Dedifferentiated amniotic fluid mesenchymal stem cell (primary cell): ENCODE results near the gene WDFY4.

Experiments
- DNase-seq: peaks from one replicate; pipeline ENCODE4 v3.0.0-alpha.2; 2016; ENCODE audit errors: extremely low spot score

WDFY4 gene

DNA sequence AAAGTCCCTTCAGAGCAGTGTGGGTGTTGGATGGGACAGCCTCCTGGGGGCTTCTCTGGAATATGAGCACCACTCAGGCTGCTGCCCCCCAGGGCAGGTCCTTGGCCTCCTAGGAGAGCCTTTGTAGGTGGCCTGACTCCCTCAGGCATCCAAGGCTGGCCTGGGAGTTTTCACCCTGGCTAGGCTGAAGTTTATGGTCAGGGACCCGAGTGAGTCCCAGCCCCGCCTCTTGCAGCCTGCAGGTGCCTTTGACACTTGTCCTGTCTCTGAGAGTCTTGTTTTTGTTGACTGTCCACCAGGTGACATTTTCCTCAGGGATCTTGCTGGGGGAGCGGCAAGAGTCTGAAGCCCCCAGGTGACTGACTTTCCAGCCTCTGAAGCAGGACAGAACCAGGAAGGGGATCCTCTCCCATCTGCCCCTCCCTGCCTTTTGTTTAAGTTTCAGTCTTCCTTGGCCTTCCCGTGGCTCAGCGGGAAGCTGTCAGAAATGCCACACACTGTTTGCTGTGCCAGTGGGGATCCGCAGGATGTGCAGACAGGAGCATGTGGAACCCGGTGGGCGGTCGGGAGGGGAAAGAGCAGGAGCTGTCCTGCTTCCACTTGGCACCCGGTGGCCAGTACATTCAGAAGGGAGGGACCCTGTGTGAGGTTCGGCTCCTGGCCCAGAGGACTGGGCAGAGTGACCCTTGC, 195.5 kb downstream of the WDFY4 start:
- DNase-seq, result no peak

DNA sequence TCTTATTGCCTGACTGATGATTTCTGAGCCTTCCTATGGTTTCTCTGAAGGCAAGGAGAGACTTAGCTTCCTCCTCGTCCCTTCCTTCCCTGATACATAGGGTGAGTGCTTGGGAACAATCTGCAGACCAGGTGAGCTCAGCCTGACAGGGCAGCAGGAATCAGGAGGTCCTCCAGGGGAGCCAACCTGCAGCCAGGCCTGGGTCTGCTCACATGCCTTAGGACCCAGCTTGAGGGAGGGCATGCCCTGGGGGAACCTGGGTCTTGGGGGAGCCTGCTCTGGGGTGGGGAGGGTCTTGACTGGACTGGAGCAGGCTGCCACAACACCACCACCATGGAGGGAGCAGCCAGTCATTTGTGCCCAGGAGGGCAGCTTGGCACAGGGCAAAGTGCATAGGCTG, 197.3 kb downstream of the WDFY4 start:
- DNase-seq, result no peak

DNA sequence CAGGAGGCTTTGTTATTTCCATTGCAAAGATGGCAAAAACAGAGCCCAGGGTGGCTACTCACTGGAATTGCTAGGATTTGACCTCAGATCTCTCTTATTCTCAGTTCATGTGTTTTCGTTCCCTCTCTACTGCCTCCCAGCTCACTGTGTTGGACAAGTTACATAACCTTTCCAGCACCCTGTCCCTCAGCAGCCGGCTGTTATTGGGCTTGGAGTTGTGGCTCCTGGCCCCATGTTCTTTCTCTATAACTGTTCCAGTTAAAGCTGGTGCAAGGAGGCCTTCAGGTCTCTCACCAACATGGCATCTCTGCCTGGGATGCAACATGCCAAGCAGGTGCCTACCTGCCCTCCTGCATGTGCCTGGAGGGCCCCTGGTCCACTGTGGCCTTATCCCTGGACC, 198.2 kb downstream of the WDFY4 start:
- DNase-seq, result no peak

DNA sequence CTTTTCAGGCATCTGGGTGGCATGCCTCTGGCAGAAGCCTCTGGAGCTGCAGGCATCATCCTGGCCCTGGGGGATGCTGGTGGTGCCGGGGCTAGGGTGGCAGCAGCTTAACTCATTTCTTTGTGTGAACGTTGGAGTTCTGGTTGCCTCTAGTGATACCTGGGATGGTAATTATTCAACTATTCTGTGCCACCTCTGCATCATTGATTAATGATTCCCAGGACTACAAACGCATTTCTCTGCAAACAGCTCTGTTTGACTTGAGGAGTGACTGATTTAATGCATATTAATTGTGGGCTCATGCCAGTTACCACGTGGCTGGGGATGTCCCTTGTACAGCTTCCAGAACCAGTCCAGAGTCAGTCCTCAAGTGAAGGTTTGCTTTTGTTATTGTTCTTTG, 199.0 kb downstream of the WDFY4 start:
- no peak for DNase-seq

DNA sequence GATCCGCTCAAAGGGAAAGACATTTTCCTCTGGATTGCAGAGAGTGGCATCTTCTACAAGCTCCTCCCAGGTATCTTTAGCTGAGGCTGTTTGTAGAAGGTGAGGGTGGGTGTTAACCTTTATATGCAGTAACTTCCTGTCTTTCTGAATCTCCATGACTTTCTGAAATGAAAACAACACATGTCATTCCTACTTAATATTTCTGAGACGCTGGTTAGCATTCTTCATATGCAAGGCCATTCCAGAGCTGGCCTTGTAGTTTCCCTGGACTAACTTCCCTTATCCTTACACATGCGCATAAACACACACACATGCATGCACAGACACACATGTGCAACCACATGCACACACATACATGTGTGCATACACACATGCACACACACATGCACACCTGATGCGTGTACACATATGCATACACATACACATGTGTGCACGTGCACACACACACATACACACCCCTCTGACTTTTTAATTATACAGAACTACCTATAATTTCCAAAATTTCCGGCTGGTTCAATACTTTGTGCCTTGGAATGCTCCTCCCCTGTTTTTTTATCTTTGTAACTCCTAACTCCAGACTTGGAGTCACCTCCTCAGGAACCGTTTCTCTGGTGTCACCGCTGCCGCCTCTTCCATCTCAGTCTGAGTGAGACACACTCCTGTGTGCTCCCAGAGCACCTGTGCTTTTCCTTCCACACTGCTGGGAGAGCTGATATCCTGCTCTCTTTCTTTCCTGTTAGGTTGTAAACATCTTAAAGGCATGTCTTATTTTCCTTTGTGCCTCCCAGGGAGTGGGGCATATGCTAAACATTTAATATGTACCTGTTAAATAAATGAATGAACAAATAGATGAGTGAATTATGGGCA, 199.7 kb downstream of the WDFY4 start:
- no peak for DNase-seq

DNA sequence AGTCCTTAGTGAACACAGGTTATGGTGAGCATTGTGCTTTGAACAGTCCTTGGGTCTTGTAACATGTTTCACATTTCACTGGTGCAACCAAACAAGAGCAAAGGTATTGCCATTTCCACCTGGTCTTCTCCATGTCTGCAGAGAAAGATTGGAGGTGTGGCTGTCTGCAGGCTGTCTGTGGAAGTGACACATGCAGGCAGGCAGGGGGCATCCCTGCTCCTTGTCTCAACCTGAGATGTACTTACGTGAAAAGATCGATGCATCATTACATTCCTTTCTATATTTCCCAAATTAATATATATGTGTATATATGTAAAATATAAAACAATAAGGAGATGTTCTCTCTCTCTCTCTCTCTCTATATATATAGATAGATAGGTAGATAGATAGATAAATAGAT, 200.7 kb downstream of the WDFY4 start:
- DNase-seq, result no peak

DNA sequence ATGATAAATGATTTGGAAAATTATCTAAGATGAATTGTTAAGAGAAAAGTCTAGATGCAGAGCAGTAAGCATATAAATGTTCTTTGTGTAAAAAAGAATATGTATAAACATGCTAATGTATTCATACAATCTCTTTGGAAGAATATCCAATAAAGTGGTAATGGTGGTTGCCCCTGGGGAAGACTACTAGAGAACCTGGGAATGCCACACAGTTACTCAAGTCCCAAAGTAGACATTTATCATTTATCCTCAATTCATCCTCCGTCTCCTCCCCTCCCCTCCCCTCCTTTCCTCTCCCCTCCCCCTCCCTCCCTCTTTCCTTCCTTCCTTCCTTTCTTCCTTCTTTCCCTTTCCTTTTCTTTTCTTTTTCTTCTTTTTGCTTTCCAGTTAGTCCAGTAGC, 203.3 kb downstream of the WDFY4 start:
- DNase-seq, result no peak

DNA sequence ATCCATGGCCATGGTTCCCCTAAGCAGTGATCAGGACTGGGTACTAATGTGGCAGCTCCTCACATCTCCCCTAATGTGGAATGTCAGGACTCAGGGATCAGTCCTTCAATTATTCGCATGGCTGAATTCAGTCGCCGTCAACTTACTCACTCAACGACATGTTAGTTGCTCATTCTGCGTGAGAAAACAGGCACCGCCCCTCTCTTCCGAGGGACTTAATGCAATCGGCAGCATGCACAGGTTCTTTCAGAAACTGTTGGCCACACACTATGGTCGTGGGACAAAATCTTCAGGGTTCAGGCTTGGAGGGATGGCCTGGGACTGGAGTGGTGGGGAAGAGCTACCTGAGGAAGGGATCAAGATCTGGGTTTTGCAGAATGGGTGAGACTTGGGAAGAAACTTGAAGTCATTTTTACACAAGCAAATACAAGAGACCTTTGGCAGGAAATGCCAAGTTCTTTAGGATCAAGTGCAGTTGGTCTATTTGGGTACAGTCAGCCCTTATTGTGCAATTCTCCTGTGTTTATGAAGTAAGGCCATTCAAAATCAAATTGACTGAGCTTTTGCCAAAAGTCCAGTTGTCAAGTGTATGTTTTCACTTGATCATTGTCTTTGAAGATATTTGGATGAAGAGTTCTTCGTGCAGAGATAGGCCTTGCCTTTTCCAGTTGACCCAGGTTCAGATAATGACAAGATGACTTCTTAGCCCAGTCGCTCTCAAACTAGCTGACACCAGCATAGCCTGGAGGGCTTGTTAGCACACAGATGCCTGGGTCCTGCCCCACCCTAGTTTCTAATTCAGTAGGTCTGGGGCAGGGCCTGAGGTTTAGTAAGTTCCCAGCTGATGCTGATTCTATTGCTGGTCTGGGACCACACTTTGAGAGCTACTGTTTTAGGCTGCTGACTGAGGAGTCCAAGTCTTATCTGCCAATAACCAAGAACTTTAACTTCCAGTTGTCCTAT, 206.5 kb downstream of the WDFY4 start:
- no peak for DNase-seq

DNA sequence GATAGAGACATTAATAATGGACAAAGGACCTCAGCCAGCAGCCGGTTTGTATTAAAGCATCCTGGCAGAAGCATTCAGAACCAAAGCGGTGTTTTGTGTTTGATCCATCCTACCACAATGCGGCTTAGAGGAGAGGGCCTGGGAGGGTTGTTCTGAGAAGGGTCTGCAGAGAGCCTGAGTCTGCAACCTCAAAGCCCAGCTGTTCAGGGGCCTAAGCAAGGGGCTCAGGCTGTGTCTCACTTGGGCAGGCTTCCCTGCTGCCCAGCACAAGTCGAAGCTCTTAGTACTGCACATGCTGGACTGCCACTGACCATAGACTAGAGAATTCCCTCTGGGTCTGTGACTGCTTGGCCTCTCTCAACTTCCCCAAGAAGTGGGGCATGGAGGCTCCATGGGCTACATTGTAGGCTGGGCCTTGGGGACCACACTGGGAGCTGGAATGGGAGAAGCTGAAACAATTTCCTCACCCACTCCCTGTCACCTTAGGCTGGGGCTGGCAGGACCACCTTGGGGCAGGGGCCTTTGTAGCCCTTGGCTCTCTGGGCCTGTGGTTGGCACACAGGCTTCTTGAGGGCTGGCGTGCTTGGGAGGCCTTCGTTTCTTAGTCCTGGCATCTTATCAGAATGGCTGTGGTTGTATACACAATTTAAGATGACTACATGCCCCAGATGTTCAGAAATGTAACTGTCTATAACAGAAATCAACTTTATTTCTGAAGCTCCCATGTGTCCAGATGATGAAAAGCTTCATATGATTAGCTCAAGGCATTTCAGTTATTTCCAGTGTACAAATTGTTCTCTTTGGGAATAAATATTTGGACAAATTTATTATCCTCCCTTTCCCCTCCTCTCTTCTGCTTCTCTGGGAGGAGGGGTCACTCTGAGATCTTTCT, 210.5 kb downstream of the WDFY4 start:
- no peak for DNase-seq

DNA sequence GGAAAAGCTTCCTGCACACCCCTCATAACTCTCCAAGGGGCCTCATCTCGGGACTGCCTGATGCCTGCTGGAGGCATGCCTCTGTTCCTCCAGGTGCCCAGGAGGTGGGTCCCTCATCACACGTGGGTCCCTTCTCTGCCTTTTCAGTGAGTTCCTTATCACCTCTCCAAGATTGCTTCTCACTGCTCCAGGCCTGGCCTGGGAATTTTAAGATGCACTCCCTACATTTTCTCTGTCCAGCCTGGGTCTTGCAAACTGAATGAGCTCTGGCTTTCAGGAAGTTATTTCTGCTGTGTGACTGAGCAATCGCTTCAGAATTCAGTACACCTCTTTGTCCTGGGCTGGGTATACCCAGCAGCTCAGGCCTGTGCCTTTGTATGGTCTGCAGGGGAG, 211.1 kb downstream of the WDFY4 start:
- DNase-seq, result no peak

DNA sequence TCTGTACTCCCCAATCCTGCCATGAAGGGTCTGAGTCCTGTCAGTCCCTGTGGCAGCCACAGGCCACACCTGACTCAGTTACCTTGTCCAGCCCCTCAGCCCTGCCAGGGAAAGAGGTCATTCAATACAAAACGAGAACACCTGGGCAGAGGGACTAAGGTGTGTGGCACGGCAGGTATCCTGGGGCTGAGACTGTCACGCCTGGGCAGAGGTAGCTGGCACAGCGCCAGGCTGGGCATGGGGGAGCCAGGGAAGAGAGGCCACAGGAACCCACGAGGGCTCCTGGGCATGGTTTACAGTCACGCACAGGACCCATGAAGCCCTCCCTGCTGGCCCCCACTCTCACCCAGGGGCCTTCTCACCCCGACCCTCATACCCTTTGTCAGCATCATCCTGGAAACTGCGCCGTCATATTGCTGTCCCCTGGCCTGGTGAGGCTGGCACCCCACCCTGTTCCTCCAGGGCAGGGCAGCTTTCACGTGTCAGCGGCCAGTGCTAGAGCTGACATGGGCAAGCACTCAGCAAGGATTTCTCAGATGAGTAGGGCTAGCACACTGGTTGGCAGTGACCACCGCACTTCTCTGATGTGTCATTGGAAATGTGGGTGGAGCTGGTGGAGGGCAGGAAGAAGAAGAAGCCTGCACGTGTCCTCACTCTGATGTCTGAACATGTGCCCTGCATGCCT, 212.2 kb downstream of the WDFY4 start:
- DNase-seq, result no peak

DNA sequence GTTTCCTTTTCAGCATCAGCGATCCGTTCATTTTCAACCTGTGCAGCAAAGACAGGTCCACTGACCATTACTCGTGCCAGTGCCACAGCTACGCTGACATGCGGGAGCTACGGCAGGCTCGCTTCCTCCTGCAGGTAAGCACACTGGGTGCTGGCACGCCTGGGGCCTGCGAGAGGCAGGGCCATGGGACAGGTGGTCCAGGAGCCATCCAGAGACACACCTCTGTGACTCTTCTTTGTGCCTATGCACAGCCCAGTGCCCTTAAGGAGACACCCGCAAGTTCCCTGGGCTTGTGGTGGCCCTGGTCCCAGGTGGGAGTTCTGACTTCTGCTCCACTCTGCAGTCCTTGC, 212.7 kb downstream of the WDFY4 start:
- no peak for DNase-seq

DNA sequence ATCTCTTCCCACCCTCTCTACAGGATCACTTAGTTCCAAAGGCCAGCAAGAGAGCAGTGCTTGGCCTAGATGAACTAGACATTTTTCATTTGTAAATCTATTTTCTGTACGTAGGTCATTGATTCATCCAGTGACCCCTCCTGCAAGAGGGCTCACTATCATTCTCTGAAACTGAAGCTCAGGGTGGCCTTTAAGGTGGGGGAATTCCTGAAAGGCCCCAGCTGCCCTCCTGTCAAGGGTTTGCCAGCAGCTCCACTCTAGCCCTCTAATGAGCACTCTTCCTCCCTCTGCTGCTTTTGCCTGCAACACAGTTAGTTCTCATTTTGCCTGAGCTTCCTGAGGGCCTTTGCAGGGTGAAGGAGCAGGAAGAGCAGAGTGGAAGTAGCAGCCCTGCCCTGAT, 213.8 kb downstream of the WDFY4 start:
- no peak for DNase-seq

DNA sequence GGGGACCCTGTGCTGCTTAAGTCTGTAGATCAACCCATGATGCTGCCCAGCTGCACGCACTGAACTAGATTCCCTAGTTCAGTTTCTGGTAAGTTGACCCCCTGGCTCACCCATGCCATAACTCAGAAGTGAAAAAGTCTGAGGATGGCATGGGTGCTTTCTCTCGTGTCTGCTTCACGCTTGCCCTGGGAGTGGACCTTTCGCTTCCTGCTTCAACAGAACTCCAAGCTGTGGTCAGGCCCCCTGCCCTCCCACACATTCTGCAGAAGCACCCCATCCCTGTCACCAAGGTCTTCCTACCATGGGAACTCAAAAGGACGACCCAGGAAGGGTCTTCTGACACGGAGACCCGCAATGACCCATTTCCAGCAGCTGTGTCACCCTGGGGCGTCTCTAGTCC, 215.1 kb downstream of the WDFY4 start:
- no peak for DNase-seq

DNA sequence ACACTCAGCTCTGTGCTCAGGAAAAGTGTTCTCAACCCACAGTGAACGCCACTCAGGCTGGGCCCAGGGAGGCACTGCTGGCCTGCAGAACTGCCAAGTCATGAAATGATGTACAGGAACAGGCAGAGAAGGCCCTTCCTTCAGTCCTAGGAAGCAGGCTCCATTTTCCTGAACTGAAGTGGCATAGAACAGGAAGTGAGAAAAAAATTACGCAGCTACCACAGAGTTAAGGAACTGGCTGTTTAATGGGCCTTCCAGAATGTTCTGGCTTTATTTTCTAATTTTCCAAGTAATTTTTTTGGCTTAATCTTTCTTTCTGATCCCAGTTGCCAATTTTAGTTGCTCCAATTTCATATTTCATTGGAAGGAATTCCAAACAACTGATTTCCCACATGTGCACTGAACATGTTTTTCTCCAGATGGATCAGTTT, 215.7 kb downstream of the WDFY4 start:
- DNase-seq, result no peak

DNA sequence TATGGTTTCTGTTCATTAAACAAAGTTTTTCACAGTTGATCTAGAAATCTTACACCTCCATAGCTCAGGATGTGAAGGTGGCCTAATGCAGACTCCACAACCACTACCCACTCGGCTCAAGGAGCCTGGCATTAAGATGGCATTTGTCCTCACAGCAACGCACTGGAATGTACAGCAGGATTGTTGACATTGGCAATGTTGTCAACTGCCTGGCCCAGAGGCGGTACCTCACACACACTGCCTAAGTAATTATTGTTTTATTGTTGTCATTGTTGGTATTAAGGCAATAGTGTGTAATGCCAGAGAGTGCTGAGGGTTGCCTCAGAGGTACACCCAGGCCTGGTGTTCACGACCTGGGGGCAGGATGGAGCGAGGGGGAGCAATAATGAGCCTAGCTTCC, 216.6 kb downstream of the WDFY4 start:
- DNase-seq, result no peak

DNA sequence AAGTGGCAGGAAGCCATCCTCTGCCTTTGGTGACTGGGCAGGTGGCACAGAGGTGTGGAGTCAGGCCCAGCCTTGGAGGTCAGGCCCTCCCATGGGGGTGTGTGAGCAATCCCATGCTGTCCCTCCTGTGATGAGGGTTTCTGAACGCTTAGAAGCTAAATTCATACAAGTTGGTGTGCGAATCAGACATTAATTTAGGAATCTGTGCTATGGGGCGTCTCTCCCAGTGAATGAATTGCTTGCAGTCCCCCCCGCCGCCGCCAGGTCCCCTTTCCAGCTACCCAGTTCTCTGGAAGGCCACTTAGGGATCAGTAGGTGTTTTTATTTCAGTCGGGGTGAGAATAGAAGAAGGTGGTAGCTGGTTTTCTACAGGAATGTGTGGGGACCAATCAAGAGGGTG, 217.4 kb downstream of the WDFY4 start:
- DNase-seq, result no peak

DNA sequence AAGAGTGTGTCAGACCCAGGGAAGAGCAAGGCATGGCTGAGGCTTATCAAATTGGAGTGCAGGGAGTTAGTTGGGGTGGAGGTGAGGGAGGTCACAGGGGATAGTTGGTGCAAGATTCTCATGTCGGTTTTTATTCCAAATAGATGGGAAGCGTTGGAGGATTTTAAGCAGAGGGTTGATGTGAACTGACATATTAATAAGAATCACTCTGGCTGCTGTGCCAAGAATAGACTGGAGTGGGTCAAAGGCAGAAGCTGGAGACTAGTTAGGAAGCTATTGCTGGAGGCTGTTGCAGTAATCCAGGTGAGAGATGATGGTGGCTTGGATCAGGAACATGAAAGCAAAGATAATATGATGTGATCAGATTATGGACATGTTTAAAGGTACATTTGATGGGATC, 218.5 kb downstream of the WDFY4 start:
- DNase-seq, result no peak

DNA sequence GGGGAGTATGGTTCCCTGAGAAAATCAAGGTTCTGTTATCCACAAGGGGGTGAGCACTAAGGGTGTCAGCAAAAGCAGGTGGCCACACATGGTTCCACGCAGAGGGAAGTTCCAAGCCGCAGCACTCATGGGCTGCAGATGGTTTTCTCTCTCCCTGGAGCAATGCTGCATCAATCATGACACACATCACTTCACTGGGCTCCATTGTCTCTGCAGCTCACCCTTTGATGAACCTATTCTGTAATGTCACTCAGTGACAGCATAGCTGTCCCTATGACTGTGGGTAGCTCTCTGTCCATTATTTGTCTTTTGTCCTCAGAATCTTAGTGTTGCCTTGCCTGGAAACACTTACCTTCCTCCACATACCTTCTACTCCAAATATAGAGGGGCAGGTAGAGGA, 220.2 kb downstream of the WDFY4 start:
- no peak for DNase-seq

DNA sequence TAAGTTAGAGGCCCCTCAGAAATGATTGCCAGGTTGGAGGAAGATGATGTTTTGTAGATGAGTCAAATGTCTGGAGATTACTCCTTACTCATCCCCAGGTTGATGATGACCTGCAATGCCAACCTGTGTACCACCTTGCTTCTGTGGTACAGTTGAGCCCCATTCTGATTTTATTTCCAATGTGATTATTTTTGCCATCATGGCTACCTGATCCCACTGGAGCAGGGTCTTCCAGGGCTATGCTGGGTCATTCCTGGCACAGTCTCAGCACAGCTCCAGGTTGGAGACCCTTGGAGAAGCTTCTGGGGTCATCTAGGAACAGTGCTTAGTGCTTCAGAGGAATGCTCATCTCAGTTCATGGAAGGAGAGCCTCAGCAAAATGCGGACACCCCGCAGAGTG, 220.6 kb downstream of the WDFY4 start:
- no peak for DNase-seq

DNA sequence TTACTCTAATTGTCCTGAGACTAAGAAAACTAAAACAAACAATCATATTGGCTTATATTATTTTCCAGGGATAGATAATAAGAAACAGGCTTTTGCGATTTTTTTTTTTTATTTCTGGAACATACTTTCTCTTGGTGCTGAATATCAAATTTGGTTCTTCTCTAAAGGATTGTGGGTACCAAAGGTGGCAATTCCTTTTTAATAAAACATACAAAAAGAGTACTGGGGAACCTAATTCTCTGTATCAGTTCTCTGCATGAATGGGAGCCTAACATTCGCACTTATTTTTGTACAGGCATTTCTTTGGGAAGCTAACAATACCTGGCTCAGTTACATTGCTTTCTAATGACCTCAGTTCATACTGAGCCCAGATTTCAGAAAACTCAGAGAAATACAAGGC, 222.2 kb downstream of the WDFY4 start:
- no peak for DNase-seq
